ENCODE data around the gene WWOX.

Gene WWOX

GRCh38 chr16:78930561-78930960 lies 831.1 kb downstream of the WWOX start:
- no peak overlapping the region for H3K9ac ChIP-seq (ENCODE audit: low read length)
- no peaks in the 10 kb centered on the region for H3K4me1 ChIP-seq (ENCODE audit: control insufficient read depth, low read depth, low read length)
- H3K4me3 ChIP-seq (ENCODE audit: low read length) = no peak overlapping the region
- no peak overlapping the region for H3K27ac ChIP-seq (ENCODE audit: low read length)
- H3K36me3 ChIP-seq (ENCODE audit: control insufficient read depth, low read depth, low read length) = no peaks in the 10 kb centered on the region
- no peaks in the 10 kb centered on the region for H3K9me3 ChIP-seq (ENCODE audit: control insufficient read depth, low read depth, low read length)
- H3K27me3 ChIP-seq (ENCODE audit: control insufficient read depth, insufficient read depth, low read length) = no peaks in the 10 kb centered on the region

- Histone ChIP-seq H3K9me3 (ENCODE audit: control insufficient read depth, low read depth, low read length) (no peaks in the 10 kb centered on the region), H3K4me3 (ENCODE audit: low read length) (no peak overlapping the region), H3K36me3 (ENCODE audit: control insufficient read depth, low read depth, low read length) (no peaks in the 10 kb centered on the region), H3K27me3 (ENCODE audit: control insufficient read depth, insufficient read depth, low read length) (no peaks in the 10 kb centered on the region), H3K27ac (ENCODE audit: low read length) (no peak overlapping the region), H3K9ac (ENCODE audit: low read length) (no peak overlapping the region), H3K4me1 (ENCODE audit: control insufficient read depth, low read depth, low read length) (no peaks in the 10 kb centered on the region)
Measured at GRCh38 chr16:78931267-78931666, 831.8 kb downstream of the WWOX start.

- Histone ChIP-seq H3K27ac (ENCODE audit: low read length) (no peak overlapping the region), H3K27me3 (ENCODE audit: control insufficient read depth, insufficient read depth, low read length) (no peaks in the 10 kb centered on the region), H3K4me1 (ENCODE audit: control insufficient read depth, low read depth, low read length) (no peaks in the 10 kb centered on the region), H3K36me3 (ENCODE audit: control insufficient read depth, low read depth, low read length) (no peaks in the 10 kb centered on the region), H3K9me3 (ENCODE audit: control insufficient read depth, low read depth, low read length) (no peaks in the 10 kb centered on the region), H3K9ac (ENCODE audit: low read length) (no peak overlapping the region), H3K4me3 (ENCODE audit: low read length) (no peak overlapping the region)
Measured at GRCh38 chr16:78931678-78932077, 832.2 kb downstream of the WWOX start.

GRCh38 chr16:78932355-78932943 lies 833.0 kb downstream of the WWOX start:
- H3K27ac ChIP-seq (ENCODE audit: low read length) = no peak overlapping the region
- no peak overlapping the region for H3K4me3 ChIP-seq (ENCODE audit: low read length)

GRCh38 chr16:78936060-78936459 lies 836.6 kb downstream of the WWOX start:
- H3K27ac ChIP-seq (ENCODE audit: low read length) = no peak overlapping the region
- no peak overlapping the region for H3K9ac ChIP-seq (ENCODE audit: low read length)
- no peaks in the 10 kb centered on the region for H3K36me3 ChIP-seq (ENCODE audit: control insufficient read depth, low read depth, low read length)
- H3K27me3 ChIP-seq (ENCODE audit: control insufficient read depth, insufficient read depth, low read length) = no peaks in the 10 kb centered on the region
- peaks cover 2% of the 10 kb centered on the region for H3K4me1 ChIP-seq (ENCODE audit: control insufficient read depth, low read depth, low read length)
- no peaks in the 10 kb centered on the region for H3K9me3 ChIP-seq (ENCODE audit: control insufficient read depth, low read depth, low read length)
- H3K4me3 ChIP-seq (ENCODE audit: low read length) = no peak overlapping the region

More at GRCh38 chr16:78932355-78932943, 833.0 kb downstream of the WWOX start:
- H3K36me3 ChIP-seq (ENCODE audit: control insufficient read depth, low read depth, low read length) = no peaks in the 10 kb centered on the region
- no peak overlapping the region for H3K9ac ChIP-seq (ENCODE audit: low read length)
- H3K27me3 ChIP-seq (ENCODE audit: control insufficient read depth, insufficient read depth, low read length) = no peaks in the 10 kb centered on the region
- no peaks in the 10 kb centered on the region for H3K9me3 ChIP-seq (ENCODE audit: control insufficient read depth, low read depth, low read length)
- H3K4me1 ChIP-seq (ENCODE audit: control insufficient read depth, low read depth, low read length) = peaks cover 2% of the 10 kb centered on the region

- H3K9me3 ChIP-seq (ENCODE audit: control insufficient read depth, low read depth, low read length) = no peaks in the 10 kb centered on the region
- H3K27ac ChIP-seq (ENCODE audit: low read length) = no peak overlapping the region
- H3K36me3 ChIP-seq (ENCODE audit: control insufficient read depth, low read depth, low read length) = no peaks in the 10 kb centered on the region
- H3K27me3 ChIP-seq (ENCODE audit: control insufficient read depth, insufficient read depth, low read length) = no peaks in the 10 kb centered on the region
- H3K4me1 ChIP-seq (ENCODE audit: control insufficient read depth, low read depth, low read length) = peaks cover 2% of the 10 kb centered on the region
- H3K9ac ChIP-seq (ENCODE audit: low read length) = no peak overlapping the region
- H3K4me3 ChIP-seq (ENCODE audit: low read length) = no peak overlapping the region
Measured at GRCh38 chr16:78939597-78939996, 840.1 kb downstream of the WWOX start.

GRCh38 chr16:78942625-78943245 lies 843.3 kb downstream of the WWOX start:
- no peaks in the 10 kb centered on the region for H3K9me3 ChIP-seq (ENCODE audit: control insufficient read depth, low read depth, low read length)
- H3K9ac ChIP-seq (ENCODE audit: low read length) = no peak overlapping the region
- H3K4me3 ChIP-seq (ENCODE audit: low read length) = no peak overlapping the region
- no peaks in the 10 kb centered on the region for H3K36me3 ChIP-seq (ENCODE audit: control insufficient read depth, low read depth, low read length)
- no peaks in the 10 kb centered on the region for H3K27me3 ChIP-seq (ENCODE audit: control insufficient read depth, insufficient read depth, low read length)
- no peaks in the 10 kb centered on the region for H3K4me1 ChIP-seq (ENCODE audit: control insufficient read depth, low read depth, low read length)
- no peak overlapping the region for H3K27ac ChIP-seq (ENCODE audit: low read length)

GRCh38 chr16:78945336-78945735 lies 845.9 kb downstream of the WWOX start:
- Histone ChIP-seq H3K36me3 (ENCODE audit: control insufficient read depth, low read depth, low read length) (no peaks in the 10 kb centered on the region), H3K9ac (ENCODE audit: low read length) (no peak overlapping the region), H3K9me3 (ENCODE audit: control insufficient read depth, low read depth, low read length) (no peaks in the 10 kb centered on the region), H3K27ac (ENCODE audit: low read length) (no peak overlapping the region), H3K27me3 (ENCODE audit: control insufficient read depth, insufficient read depth, low read length) (no peaks in the 10 kb centered on the region), H3K4me3 (ENCODE audit: low read length) (no peak overlapping the region), H3K4me1 (ENCODE audit: control insufficient read depth, low read depth, low read length) (no peaks in the 10 kb centered on the region)

- H3K27me3 ChIP-seq (ENCODE audit: control insufficient read depth, insufficient read depth, low read length) = no peaks in the 10 kb centered on the region
- no peak overlapping the region for H3K27ac ChIP-seq (ENCODE audit: low read length)
- H3K9ac ChIP-seq (ENCODE audit: low read length) = no peak overlapping the region
- H3K4me3 ChIP-seq (ENCODE audit: low read length) = no peak overlapping the region
- H3K9me3 ChIP-seq (ENCODE audit: control insufficient read depth, low read depth, low read length) = no peaks in the 10 kb centered on the region
- no peaks in the 10 kb centered on the region for H3K36me3 ChIP-seq (ENCODE audit: control insufficient read depth, low read depth, low read length)
- no peaks in the 10 kb centered on the region for H3K4me1 ChIP-seq (ENCODE audit: control insufficient read depth, low read depth, low read length)
Measured at GRCh38 chr16:78946556-78946955, 847.1 kb downstream of the WWOX start.

GRCh38 chr16:78950768-78951167 lies 851.3 kb downstream of the WWOX start:
- Histone ChIP-seq H3K9me3 (ENCODE audit: control insufficient read depth, low read depth, low read length) (no peaks in the 10 kb centered on the region), H3K9ac (ENCODE audit: low read length) (no peak overlapping the region)

GRCh38 chr16:78952630-78953029 lies 853.2 kb downstream of the WWOX start:
- Histone ChIP-seq H3K9me3 (ENCODE audit: control insufficient read depth, low read depth, low read length) (no peaks in the 10 kb centered on the region), H3K36me3 (ENCODE audit: control insufficient read depth, low read depth, low read length) (no peaks in the 10 kb centered on the region), H3K4me1 (ENCODE audit: control insufficient read depth, low read depth, low read length) (peaks cover 4% of the 10 kb centered on the region), H3K27me3 (ENCODE audit: control insufficient read depth, insufficient read depth, low read length) (no peaks in the 10 kb centered on the region), H3K27ac (ENCODE audit: low read length) (no peak overlapping the region), H3K4me3 (ENCODE audit: low read length) (no peak overlapping the region), H3K9ac (ENCODE audit: low read length) (no peak overlapping the region)

More at GRCh38 chr16:78950768-78951167, 851.3 kb downstream of the WWOX start:
- Histone ChIP-seq H3K36me3 (ENCODE audit: control insufficient read depth, low read depth, low read length) (no peaks in the 10 kb centered on the region), H3K4me3 (ENCODE audit: low read length) (no peak overlapping the region), H3K4me1 (ENCODE audit: control insufficient read depth, low read depth, low read length) (no peaks in the 10 kb centered on the region), H3K27me3 (ENCODE audit: control insufficient read depth, insufficient read depth, low read length) (no peaks in the 10 kb centered on the region), H3K27ac (ENCODE audit: low read length) (no peak overlapping the region)

GRCh38 chr16:78953526-78953925 lies 854.1 kb downstream of the WWOX start:
- no peaks in the 10 kb centered on the region for H3K27me3 ChIP-seq (ENCODE audit: control insufficient read depth, insufficient read depth, low read length)
- peaks cover 4% of the 10 kb centered on the region for H3K4me1 ChIP-seq (ENCODE audit: control insufficient read depth, low read depth, low read length)
- H3K27ac ChIP-seq (ENCODE audit: low read length) = no peak overlapping the region
- H3K9me3 ChIP-seq (ENCODE audit: control insufficient read depth, low read depth, low read length) = no peaks in the 10 kb centered on the region
- no peak overlapping the region for H3K9ac ChIP-seq (ENCODE audit: low read length)
- no peak overlapping the region for H3K4me3 ChIP-seq (ENCODE audit: low read length)
- no peaks in the 10 kb centered on the region for H3K36me3 ChIP-seq (ENCODE audit: control insufficient read depth, low read depth, low read length)

Data from iPS-18a (cell line).